Measurements from ENCODE around the gene PLCB4.

GRCh38 chr20:9261781-9262180, 192.9 kb downstream of the PLCB4 start:
- TF ChIP-seq CTCF (IDR thresholded peaks at IDR 0.05) (no peak), POLR2A (IDR thresholded peaks at IDR 0.05) (no peak)
